Dermis microvascular lymphatic vessel endothelial cell (primary cell): Measurements from ENCODE around the gene ROR1. TPM values are rescaled to one million over a fixed set of nuclear protein-coding genes. Genes with fewer than 3 reads are reported as not detected.

ENCODE experiments used
- DNase-seq, 2 donors: peaks; one replicate each; pipeline versions ENCODE4 v3.0.0 to v3.0.0-alpha.2; 2010; ENCODE audit warnings: low read depth in 2 of 2
- total RNA-seq: library from RNA; depleted of rRNA; stranded (reverse); fragments of >200 nt; gene quantifications from 2 replicates; pipeline ENCODE4 v1.2.1, GENCODE V29; 2014

Gene ROR1
- total RNA-seq, 1 donor from 2014 or later, result 0.26 TPM

DNA sequence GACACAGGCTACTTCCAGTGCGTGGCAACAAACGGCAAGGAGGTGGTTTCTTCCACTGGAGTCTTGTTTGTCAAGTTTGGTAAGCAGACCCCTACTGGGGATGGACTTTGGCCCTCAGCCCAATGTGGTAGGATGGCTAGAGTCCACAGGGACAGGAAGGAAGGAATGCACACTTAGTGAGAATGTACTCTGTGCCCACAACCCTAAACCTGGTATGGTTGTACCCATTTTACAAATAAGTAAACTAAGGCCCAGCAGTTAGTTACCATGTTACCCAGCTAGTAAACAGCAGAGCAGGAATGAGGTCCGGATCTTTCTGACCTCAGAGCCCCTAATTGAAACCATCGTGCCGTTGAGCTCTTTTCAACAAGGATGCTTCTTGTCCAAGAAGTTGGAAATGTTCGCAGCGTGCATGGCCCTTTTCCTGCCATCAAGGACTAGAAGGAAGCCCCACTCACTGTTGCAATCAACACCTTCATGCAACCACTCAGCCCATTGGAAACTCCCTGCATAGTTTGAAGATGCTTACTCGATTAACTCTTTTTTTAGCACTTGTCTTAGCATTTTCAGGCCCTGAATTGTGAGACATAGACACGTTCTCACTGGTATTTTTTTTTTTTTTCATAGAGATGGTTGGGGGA lies 276.2 kb downstream of the ROR1 start:
- DNase-seq, result no peak

DNA sequence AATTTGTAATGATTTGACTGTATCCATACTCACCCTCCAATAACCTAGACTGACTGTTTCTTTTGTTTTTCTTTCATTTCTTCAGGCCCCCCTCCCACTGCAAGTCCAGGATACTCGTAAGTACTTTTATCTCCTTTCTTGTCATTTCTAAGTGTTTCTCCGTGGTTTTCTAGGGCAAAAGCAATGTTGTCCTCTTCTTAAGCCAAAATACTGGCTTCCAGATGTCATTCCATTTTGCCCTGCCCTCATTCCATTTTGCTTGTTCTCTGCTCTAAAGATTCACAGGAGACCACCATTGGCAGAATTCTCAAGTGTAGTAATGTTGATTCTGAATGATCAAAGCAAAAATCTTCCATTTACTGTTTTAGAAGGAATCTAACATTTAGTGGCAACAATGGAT lies 276.8 kb downstream of the ROR1 start:
- no peak for DNase-seq

GRCh38 chr1:64051796-64052195 lies 278.0 kb downstream of the ROR1 start:
- DNase-seq, result no peak

GRCh38 chr1:64052777-64053176 lies 279.0 kb downstream of the ROR1 start:
- no peak for DNase-seq

GRCh38 chr1:64055310-64055709 lies 281.5 kb downstream of the ROR1 start:
- DNase-seq, result no peak

- no peak for DNase-seq
Measured at GRCh38 chr1:64059556-64059955, 285.7 kb downstream of the ROR1 start.

DNA sequence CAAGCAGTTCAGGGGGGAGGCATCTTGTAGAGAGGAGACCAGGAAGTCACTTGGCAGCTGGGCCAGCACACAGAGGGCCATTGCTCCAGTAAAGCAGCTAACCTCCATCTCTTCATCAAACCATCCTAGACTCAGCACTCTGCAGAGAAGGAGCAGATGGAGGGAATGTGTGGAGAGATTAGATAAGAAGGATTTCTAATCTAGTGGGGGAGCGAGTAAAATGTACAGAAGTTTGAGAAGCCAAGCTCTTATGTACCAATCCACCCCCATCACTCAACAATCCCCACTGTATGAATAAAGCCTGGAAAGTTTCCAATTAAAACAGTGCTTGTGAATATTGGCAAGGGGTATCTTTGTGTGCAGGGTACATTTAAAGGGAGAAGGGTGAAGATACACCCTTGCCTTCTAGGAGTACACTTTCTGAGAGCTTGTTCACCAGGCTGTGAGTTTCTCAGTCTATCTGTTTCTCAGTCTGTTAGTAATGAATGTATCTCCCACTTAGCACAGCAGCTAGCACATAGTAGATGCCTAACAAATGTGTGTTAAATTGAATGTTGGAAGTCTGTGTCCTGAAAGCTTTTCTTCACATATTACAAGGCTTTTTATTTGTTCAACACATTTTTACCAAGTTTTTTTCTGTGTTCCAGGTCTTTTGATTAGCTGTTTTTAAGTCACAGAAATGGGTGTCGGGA lies 286.9 kb downstream of the ROR1 start:
- DNase-seq, result peak in 1 of 2 donors; percentile 65

DNA sequence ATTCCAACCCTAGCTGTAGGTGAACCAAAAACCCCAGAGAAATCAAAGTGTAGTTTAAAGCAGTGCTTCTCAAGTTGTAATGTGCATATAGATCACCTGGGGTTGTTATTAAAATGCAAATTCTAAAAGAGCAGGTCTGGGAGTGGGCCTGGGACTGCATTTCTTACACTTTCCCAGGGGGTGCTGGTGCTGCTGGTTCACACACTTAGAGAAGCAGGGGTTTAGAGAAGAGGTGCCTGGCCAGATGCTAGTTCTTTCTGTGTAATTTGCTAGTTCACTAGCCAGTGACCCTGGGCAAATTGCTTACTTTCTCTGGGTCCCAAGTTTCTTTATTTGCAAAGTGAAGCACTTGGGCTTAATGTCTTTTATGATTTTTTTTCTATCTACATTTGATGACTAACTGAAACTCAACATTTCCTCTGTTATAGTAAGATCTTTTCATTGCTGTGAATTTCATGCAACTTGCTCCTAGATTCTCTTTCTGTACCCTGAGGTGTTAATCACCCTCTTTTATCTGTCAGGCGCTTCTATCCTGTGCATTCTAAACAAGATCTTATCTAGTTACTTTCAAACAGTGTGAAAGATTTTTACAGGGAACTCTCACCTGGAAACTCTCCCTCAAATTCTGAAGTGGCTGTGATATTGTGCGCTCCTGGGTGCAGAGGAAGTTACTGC lies 287.8 kb downstream of the ROR1 start:
- no peak for DNase-seq

DNA sequence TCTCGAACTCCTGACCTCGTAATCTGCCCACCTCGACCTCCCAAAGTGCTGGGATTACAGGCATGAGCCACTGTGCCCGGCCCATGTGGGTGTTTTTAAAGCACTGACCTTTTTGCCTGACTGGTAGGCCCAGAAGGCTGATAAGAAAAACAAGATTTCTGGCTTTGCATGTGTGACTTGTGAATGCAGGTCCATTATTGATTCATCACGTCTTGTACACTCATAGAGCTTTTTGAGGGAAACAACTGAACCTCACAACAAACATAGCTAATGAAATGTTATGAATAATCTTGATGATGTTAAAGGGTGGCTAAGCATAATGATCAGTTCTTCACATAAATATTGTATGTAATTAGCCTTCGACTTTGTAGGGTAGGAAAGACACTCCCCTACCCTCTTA lies 288.7 kb downstream of the ROR1 start:
- no peak for DNase-seq

DNA sequence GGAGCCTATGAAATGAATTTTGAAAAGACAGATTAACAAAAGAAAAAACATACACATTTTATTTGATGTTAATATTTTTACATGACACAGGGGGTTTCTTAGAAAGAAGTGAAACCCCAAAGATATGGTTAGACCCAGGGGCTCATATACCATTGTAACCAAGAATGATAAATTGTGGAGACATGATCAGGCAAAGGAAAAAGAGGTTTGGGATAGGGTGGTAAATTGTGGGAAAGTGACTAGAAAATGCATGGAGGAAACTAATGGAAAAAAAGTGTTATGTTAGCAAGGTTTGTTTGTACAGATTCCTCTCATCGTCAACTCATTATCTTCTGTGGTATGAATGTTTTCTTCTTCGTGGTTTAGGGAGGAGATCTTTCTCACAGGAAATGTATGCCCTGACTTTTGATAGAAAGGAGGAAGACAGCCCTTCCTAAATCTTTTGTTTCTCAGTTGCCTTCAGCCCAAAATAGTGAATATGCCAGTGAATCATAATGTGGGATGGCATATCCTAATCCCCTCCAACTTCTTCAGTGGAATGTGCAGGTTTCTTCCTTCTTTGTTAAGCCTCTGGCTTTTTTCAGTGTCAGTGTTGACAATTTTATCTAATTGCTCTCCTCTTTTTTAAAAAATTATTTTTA lies 289.2 kb downstream of the ROR1 start:
- DNase-seq, result peak in 1 of 2 donors; percentile 33

GRCh38 chr1:64065571-64065970 lies 291.8 kb downstream of the ROR1 start:
- no peak for DNase-seq

- peak in 1 of 2 donors; percentile 92 for DNase-seq
Measured at GRCh38 chr1:64072089-64072793, 298.4 kb downstream of the ROR1 start.

GRCh38 chr1:64073705-64074104 lies 299.9 kb downstream of the ROR1 start:
- no peak for DNase-seq

DNA sequence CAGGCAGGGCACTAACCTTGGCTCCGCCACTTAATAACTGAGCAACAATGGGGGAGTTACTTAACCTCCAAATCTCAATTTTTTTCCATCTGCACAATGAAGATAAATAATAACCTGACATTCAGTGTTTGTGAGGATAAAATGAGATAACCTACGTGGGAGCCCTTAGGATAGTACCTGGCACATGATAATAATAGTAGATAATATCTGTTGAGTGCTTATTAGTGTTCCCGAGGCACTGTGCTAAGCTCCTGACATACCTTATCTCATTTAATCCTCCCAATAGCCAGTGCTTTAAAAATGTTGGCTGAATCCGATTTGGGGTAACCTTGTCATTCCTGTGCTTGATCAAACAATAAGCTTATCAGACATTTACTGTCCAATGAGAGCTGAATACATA lies 300.9 kb downstream of the ROR1 start:
- DNase-seq, result no peak

DNA sequence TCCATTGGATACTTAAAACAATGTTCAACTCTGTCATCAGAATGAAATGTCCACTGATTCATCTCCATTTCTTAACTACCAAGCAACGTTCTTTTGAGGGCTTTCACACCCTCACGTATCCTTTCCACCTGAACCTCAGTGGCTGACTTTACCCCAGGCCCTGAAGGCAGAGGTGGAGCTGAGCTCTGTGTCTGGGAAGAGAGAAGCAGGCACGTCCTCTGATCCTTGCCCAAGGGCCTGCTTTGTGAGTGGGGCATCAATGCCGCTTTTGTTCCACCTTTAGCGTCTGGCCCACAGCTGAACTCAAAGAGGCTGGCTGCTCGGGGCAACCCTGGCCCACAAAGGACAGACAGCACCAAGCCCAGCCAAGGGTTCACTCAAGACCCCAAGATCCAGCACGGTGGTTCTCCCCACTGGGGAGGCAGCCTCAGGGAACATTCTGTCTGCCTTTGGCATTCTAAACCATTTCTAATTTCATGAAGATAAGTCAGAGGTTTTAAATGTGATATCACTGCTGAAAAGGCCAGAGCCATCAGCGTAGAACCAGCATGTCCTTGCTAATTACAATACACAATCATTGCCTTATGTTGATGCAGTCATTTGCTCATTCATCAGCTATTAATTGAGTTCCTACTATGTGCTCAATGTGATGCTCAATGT lies 303.6 kb downstream of the ROR1 start:
- DNase-seq, result no peak

DNA sequence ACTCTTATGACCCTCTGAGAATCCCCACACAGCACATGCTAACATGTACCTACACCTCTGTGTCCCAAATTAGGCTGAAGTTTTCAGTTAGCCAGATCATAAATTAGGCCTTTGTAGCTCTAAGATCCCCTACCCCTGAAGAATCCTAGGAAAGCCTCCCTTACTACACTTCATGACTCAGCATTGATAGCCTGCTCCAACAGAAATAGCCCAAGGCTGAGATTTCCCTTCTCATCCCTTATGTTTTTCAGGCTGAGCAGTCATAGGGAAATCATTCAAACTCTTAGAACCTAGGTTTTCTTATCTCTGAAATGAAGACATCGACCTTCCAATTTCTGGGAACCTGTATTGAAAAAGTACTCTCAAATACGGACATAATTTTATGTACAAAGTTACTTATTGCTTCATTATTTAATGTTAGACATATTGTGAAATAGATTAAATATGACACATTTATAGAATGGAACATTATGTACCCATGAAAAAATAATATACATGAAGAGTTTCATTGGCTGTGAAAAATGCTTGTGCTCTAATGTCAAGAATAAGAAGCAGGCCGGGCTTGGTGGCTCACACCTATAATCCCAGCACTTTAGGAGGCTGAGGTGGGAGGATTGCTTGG lies 307.2 kb downstream of the ROR1 start:
- no peak for DNase-seq

- DNase-seq, result no peak
Measured at GRCh38 chr1:64082459-64082858, 308.6 kb downstream of the ROR1 start.

- DNase-seq, result no peak
Measured at GRCh38 chr1:64084451-64084850, 310.6 kb downstream of the ROR1 start.

- DNase-seq, result no peak
Measured at GRCh38 chr1:64087768-64088167, 314.0 kb downstream of the ROR1 start.

GRCh38 chr1:64090436-64090835 lies 316.6 kb downstream of the ROR1 start:
- DNase-seq, result peak in 1 of 2 donors; percentile 86
